HTR-8/SVneo (cell line): ENCODE results near the gene CAMK1.

Experiments
- DNase-seq: peaks from one replicate; pipeline ENCODE4 v3.0.0; 2011; ENCODE audit warnings: low spot score, mixed read lengths; ENCODE audit not compliant: insufficient read length
- FAIRE-seq: peaks from 2 replicates; lab custom pipeline; 2011; peaks lifted over from hg19 to GRCh38; lab: Jason Lieb, UNC

The CAMK1 gene

GRCh38 chr3:9794400-9794799 is 24.7 kb upstream of the CAMK1 start:
- FAIRE-seq (no peak), DNase-seq (no peak)

- DNase-seq (no peak), FAIRE-seq (no peak)
Measured at GRCh38 chr3:9793161-9793781, 23.5 kb upstream of the CAMK1 start.

GRCh38 chr3:9792405-9793160 is 22.8 kb upstream of the CAMK1 start, which contains the start of the genes ARPC4 and TADA3:
ARPC4 (plus strand) TSS chr3:9793082; CDS start chr3:9793122, 40 bp downstream.
TADA3 (minus strand) TSS chr3:9792473; CDS start chr3:9791466, 1,007 bp downstream.
- DNase-seq (peak; percentile 92), FAIRE-seq (peak; percentile 4)

GRCh38 chr3:9791790-9792404 is 22.1 kb upstream of the CAMK1 start:
- no peak for FAIRE-seq

GRCh38 chr3:9791127-9791526 is 21.4 kb upstream of the CAMK1 start:
- FAIRE-seq (no peak), DNase-seq (no peak)

More at GRCh38 chr3:9791790-9792404, 22.1 kb upstream of the CAMK1 start:
- DNase-seq: no peak

- DNase-seq: no peak
- FAIRE-seq: no peak
Measured at GRCh38 chr3:9787714-9788113, 18.0 kb upstream of the CAMK1 start.

GRCh38 chr3:9786825-9787669 is 17.3 kb upstream of the CAMK1 start:
- no peak for DNase-seq
- FAIRE-seq: no peak

GRCh38 chr3:9786209-9786739 is 16.5 kb upstream of the CAMK1 start:
- DNase-seq (no peak), FAIRE-seq (no peak)

GRCh38 chr3:9785602-9786001 is 15.9 kb upstream of the CAMK1 start:
- DNase-seq (no peak), FAIRE-seq (no peak)

GRCh38 chr3:9784965-9785364 is 15.2 kb upstream of the CAMK1 start:
- no peak for DNase-seq
- FAIRE-seq: no peak

GRCh38 chr3:9783954-9784353 is 14.2 kb upstream of the CAMK1 start:
- DNase-seq (no peak), FAIRE-seq (no peak)

GRCh38 chr3:9782770-9783169 is 13.0 kb upstream of the CAMK1 start:
- DNase-seq: no peak
- no peak for FAIRE-seq

GRCh38 chr3:9781978-9782603 is 12.3 kb upstream of the CAMK1 start:
- FAIRE-seq (no peak), DNase-seq (no peak)

- FAIRE-seq (no peak), DNase-seq (no peak)
Measured at GRCh38 chr3:9781551-9781950, 11.8 kb upstream of the CAMK1 start.

- no peak for DNase-seq
Measured at GRCh38 chr3:9780910-9781309, 11.2 kb upstream of the CAMK1 start.

GRCh38 chr3:9780458-9780812 is 10.7 kb upstream of the CAMK1 start:
- no peak for FAIRE-seq
- DNase-seq: no peak

More at GRCh38 chr3:9780910-9781309, 11.2 kb upstream of the CAMK1 start:
- FAIRE-seq: no peak

- no peak for DNase-seq
- FAIRE-seq: no peak
Measured at GRCh38 chr3:9779721-9780457, 10.1 kb upstream of the CAMK1 start.

- FAIRE-seq (no peak), DNase-seq (no peak)
Measured at GRCh38 chr3:9779075-9779593, 9.4 kb upstream of the CAMK1 start.
